ENCODE data around the gene FUT3. TPM values are rescaled to one million over a fixed set of nuclear protein-coding genes. Genes with fewer than 3 reads are reported as not detected.

Gene FUT3
- total RNA-seq, 1 experiment from 2014 or later = 0.51 TPM

DNA sequence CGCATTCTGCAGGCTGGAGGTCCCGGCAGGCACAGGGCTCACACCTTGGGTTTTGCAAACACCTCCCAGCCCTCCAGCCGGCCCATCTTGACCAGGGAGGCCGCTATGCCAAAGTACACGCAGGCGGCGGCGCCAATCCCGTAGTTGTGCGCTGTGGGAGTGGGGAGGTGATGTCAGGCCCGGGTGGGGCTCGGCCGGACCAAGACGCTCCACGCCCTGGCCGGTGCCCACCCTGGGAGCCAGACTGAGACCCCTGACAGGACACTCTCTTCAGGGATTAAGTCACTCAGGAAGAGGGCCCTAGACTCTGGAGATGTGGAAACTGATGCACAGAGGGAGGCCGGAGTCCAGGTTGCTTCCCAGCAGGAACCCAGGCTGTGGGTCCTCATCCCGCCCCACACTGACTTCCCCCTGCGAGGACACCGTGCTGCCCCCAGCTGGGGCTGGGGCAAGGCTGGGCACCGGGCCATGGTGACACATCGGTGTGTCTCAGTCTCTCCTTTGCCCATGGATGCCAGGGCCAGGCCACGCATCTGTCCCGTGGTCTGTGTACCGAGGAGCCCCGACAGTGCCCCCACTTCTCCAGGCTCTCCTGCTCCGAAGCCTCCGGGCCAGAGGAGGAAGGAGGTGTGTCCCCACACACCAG lies 43.6 kb upstream of the FUT3 start:
- ChIA-PET CTCF (no interaction called here), POLR2A (no interaction called here)
- Mint-ChIP-seq H3K4me1 (ENCODE audit: insufficient read depth, unreplicated experiment) (no peaks in the 10 kb centered on the region), H3K27ac (ENCODE audit: low read depth, unreplicated experiment) (no peak overlapping the region), H3K9me3 (ENCODE audit: unreplicated experiment) (no peaks in the 10 kb centered on the region), H3K36me3 (ENCODE audit: insufficient read depth, unreplicated experiment) (peaks cover 14% of the 10 kb centered on the region), H3K27me3 (ENCODE audit: insufficient read depth, unreplicated experiment) (no peaks in the 10 kb centered on the region), H3K4me3 (ENCODE audit: unreplicated experiment) (no peak overlapping the region)
- intact Hi-C loops (cut with micrococcal nuclease) = no loop called here
- no TSS peak for BruUV-seq (replicated peaks)
- TF ChIP-seq, protein P1, sequence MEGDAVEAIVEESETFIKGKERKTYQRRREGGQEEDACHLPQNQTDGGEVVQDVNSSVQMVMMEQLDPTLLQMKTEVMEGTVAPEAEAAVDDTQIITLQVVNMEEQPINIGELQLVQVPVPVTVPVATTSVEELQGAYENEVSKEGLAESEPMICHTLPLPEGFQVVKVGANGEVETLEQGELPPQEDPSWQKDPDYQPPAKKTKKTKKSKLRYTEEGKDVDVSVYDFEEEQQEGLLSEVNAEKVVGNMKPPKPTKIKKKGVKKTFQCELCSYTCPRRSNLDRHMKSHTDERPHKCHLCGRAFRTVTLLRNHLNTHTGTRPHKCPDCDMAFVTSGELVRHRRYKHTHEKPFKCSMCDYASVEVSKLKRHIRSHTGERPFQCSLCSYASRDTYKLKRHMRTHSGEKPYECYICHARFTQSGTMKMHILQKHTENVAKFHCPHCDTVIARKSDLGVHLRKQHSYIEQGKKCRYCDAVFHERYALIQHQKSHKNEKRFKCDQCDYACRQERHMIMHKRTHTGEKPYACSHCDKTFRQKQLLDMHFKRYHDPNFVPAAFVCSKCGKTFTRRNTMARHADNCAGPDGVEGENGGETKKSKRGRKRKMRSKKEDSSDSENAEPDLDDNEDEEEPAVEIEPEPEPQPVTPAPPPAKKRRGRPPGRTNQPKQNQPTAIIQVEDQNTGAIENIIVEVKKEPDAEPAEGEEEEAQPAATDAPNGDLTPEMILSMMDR (IDR thresholded peaks at IDR 0.05; ENCODE audit: unreplicated experiment) = no peak
- no peak for DNase-seq (ENCODE audit: unreplicated experiment)

DNA sequence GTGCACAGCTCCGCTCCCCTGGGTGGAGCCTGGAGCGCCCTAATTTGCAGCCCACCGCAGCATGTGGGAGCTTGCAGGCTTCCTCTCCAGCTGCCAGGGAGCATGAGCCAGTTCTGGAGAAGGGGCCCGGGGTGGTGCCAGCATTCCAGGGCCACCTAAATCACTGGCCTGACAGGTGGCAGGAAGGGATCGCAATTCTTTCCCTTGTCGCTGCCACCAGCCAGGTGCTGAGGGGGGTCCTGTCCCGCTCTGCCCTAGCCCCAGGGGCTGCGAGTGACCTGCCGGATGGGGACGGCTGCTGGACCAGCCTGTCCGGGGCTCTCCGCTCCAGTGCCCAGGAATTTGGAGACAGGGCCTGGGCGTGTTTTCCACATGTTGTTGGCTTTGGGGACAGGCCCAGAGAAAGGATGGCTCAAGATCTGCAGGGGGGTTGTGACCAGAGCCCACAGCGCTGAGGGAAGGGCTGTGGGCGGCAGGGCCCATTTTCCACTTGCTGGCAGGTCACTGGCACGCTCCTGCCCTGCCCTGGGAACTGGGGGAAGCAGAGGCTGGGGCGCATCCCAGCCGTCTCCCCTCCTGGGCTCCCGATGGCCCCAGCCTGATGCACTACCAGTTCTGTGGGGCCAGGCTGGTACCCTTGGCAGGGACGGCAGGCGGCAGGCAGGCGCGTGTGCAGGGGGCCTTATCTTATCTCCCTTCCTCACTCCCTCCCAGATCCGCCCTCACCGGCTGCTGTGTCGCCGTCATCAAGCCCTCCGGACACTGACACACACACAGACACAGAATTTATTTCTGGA lies 42.9 kb upstream of the FUT3 start:
- ChIA-PET CTCF (interaction anchor here (0.6 kb wide), 1 partner anchor 45 kb away, joined by 3 read pairs; no protein-coding TSS in a partner anchor), POLR2A (interaction anchor here (1.4 to 4.1 kb wide), 2 partner anchors 10 to 66 kb away, joined by 5 to 28 read pairs; partner anchors contain the start of genes NDUFA11 and VMAC)
- intact Hi-C loops (cut with micrococcal nuclease) = loop anchor here (2.0 kb wide), 1 partner anchor 89 kb away; the partner anchor contains the start of gene NRTN
- no peak for DNase-seq (ENCODE audit: unreplicated experiment)
- Mint-ChIP-seq H3K27ac (ENCODE audit: low read depth, unreplicated experiment) (no peak overlapping the region), H3K4me1 (ENCODE audit: insufficient read depth, unreplicated experiment) (no peaks in the 10 kb centered on the region), H3K9me3 (ENCODE audit: unreplicated experiment) (no peaks in the 10 kb centered on the region), H3K36me3 (ENCODE audit: insufficient read depth, unreplicated experiment) (peaks cover 14% of the 10 kb centered on the region), H3K4me3 (ENCODE audit: unreplicated experiment) (no peak overlapping the region), H3K27me3 (ENCODE audit: insufficient read depth, unreplicated experiment) (no peaks in the 10 kb centered on the region)
- BruUV-seq (replicated peaks) = no TSS peak
- TF ChIP-seq, protein P1 (IDR thresholded peaks at IDR 0.05; ENCODE audit: unreplicated experiment) = no peak

DNA sequence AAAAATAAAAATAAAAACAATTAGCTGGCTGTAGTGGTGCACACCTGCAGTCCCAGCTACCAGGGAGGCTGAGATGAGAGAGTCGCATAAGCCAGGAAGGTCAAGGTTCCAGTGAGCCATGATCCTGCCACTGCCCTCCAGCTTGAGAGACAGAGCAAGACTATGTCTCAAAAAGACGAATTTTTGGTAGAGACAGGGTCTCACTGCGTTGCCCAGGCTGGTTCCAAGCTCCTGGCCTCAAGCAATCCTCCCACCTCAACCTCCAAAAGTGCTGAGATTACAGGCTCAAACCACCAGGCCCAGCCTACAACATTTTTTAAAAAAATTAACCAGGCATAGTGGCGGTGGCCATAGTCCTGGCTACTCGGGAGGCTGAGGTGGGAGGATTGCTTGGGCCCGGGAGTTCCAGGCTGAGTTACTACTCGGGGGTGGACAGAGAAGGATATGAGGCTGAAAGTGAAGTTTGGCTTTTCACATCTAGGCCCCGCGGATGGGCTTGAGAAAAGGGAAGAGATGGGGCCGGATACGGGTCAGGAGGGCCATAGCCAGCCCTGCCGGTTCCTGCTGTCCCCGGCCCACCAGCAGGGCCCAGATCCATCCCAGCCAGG lies 42.2 kb upstream of the FUT3 start:
- no peak for DNase-seq (ENCODE audit: unreplicated experiment)
- no peak overlapping the region for H3K27ac Mint-ChIP-seq (ENCODE audit: low read depth, unreplicated experiment)
- no peaks in the 10 kb centered on the region for H3K9me3 Mint-ChIP-seq (ENCODE audit: unreplicated experiment)
- TF ChIP-seq, protein P1 (IDR thresholded peaks at IDR 0.05; ENCODE audit: unreplicated experiment) = no peak
- ChIA-PET CTCF (interaction anchor here (0.6 to 1.0 kb wide), 3 partner anchors 44 to 89 kb away, joined by 3 to 4 read pairs (median 3); partner anchors contain the start of gene NRTN), POLR2A (interaction anchor here (0.9 to 4.1 kb wide), 3 partner anchors 11 to 90 kb away, joined by 4 to 28 read pairs (median 5); partner anchors contain the start of genes NDUFA11 and VMAC)
- no peaks in the 10 kb centered on the region for H3K27me3 Mint-ChIP-seq (ENCODE audit: insufficient read depth, unreplicated experiment)
- no peaks in the 10 kb centered on the region for H3K4me1 Mint-ChIP-seq (ENCODE audit: insufficient read depth, unreplicated experiment)
- no TSS peak for BruUV-seq (replicated peaks)
- H3K36me3 Mint-ChIP-seq (ENCODE audit: insufficient read depth, unreplicated experiment) = peaks cover 14% of the 10 kb centered on the region
- H3K4me3 Mint-ChIP-seq (ENCODE audit: unreplicated experiment) = no peak overlapping the region
- intact Hi-C loops (cut with micrococcal nuclease) = loop anchor here (2.0 kb wide), 1 partner anchor 89 kb away; the partner anchor contains the start of gene NRTN

Data from MCF 10A (cell line).